KMS-11 (cell line): ENCODE results near the gene TERT.

Experiments used
- H2AFZ ChIP-seq: fragments of 200-600 bp; sonication (generic); 2 replicates; pipeline ENCODE4 v1.6.1; 2016; ENCODE audit warnings: antibody characterized with exemption, mixed run types, low read depth
- H3K27ac ChIP-seq: fragments of 200-600 bp; sonication (generic); 2 replicates; pipeline ENCODE4 v1.6.1; 2016; ENCODE audit warnings: mild to moderate bottlenecking, mixed run types
- H3K27me3 ChIP-seq: fragments of 200-600 bp; sonication (generic); 2 replicates; pipeline ENCODE4 v1.6.1; 2017; ENCODE audit warnings: mild to moderate bottlenecking, low read depth, mixed run types, moderate library complexity; ENCODE audit not compliant: insufficient read depth
- H3K36me3 ChIP-seq: fragments of 200-600 bp; sonication (generic); 2 replicates; pipeline ENCODE4 v1.6.1; 2017; ENCODE audit warnings: mild to moderate bottlenecking, mixed run types; ENCODE audit not compliant: insufficient read depth
- H3K4me1 ChIP-seq: fragments of 200-600 bp; sonication (generic); 2 replicates; pipeline ENCODE4 v1.6.1; 2016; ENCODE audit warnings: mild to moderate bottlenecking, low read depth, mixed run types; ENCODE audit not compliant: poor library complexity, severe bottlenecking
- H3K4me2 ChIP-seq: fragments of 200-600 bp; sonication (generic); 2 replicates; pipeline ENCODE4 v1.7.0; 2016; ENCODE audit warnings: mild to moderate bottlenecking, mixed run types
- H3K4me3 ChIP-seq: fragments of 200-600 bp; sonication (generic); IDR thresholded peaks from 2 replicates; pipeline ENCODE4 v1.6.1; 2017; ENCODE audit warnings: low read depth, low read length, mixed read lengths; ENCODE audit not compliant: insufficient read depth
- H3K79me2 ChIP-seq: fragments of 200-600 bp; sonication (generic); 2 replicates; pipeline ENCODE4 v1.6.1; 2016; ENCODE audit warnings: low read depth, mixed run types; ENCODE audit not compliant: insufficient read depth
- H3K9ac ChIP-seq: fragments of 200-600 bp; sonication (generic); 2 replicates; pipeline ENCODE4 v1.6.1; 2016; ENCODE audit warnings: mild to moderate bottlenecking, mixed run types
- H4K20me1 ChIP-seq: fragments of 200-600 bp; sonication (generic); 2 replicates; pipeline ENCODE4 v1.6.1; 2016; ENCODE audit warnings: mild to moderate bottlenecking, mixed run types; ENCODE audit not compliant: insufficient read depth
- TF ChIP-seq, protein P1 (sequence below): fragments of 200-600 bp; sonication (generic); conservative IDR thresholded peaks from 2 replicates; pipeline ENCODE4 v1.6.1; 2017; ENCODE audit warnings: low read depth, mild to moderate bottlenecking, antibody characterized with exemption, low read length, moderate library complexity, mixed read lengths

The TERT gene

DNA sequence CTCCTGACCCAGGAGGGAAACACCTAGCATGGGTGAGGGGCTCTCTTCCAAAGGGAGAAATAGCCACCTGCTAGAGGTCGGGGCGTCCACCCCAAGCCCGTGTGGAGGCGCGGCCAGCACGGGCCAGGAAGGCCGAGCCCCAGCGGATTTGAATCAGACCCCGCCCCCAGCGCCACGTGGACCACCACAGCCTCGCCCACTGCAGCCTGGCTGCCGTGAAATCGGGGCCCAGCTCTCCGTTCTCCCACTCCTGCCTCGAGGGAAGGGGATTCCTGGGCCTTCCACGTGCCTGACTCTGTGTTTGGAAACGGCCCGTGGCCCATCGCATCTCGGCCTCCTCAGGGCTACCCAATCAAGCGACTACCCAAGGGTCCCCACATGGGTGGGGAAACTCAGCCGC lies 38.1 kb downstream of the TERT start:
- H3K9ac ChIP-seq = no peak overlapping the region
- H3K79me2 ChIP-seq = no peaks in the 10 kb centered on the region
- H3K4me1 ChIP-seq = no peaks in the 10 kb centered on the region
- no peaks in the 10 kb centered on the region for H4K20me1 ChIP-seq
- H2AFZ ChIP-seq = no peak overlapping the region
- no peak overlapping the region for H3K4me2 ChIP-seq
- no peaks in the 10 kb centered on the region for H3K27me3 ChIP-seq
- H3K4me3 ChIP-seq = no peak overlapping the region
- TF ChIP-seq, protein P1, sequence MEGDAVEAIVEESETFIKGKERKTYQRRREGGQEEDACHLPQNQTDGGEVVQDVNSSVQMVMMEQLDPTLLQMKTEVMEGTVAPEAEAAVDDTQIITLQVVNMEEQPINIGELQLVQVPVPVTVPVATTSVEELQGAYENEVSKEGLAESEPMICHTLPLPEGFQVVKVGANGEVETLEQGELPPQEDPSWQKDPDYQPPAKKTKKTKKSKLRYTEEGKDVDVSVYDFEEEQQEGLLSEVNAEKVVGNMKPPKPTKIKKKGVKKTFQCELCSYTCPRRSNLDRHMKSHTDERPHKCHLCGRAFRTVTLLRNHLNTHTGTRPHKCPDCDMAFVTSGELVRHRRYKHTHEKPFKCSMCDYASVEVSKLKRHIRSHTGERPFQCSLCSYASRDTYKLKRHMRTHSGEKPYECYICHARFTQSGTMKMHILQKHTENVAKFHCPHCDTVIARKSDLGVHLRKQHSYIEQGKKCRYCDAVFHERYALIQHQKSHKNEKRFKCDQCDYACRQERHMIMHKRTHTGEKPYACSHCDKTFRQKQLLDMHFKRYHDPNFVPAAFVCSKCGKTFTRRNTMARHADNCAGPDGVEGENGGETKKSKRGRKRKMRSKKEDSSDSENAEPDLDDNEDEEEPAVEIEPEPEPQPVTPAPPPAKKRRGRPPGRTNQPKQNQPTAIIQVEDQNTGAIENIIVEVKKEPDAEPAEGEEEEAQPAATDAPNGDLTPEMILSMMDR = no peak
- no peak overlapping the region for H3K27ac ChIP-seq
- H3K36me3 ChIP-seq = no peaks in the 10 kb centered on the region

DNA sequence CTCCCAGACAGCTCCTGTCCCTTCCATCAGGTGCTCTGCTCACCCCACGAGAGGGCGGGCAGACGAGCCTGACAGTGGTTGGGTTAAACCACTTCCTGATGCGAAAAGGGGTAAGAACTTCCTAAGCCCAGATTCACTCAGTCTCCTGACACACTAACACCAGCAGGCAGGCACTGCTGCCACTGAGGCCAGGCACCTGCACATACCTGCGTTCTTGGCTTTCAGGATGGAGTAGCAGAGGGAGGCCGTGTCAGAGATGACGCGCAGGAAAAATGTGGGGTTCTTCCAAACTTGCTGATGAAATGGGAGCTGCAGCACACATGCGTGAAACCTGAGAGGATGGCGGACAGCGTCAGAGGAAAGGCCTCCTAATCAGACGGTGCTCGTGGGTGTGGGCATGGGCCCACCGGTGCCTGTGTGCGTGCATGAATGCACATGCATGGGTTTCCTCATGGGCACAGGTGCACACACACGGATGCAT lies 39.7 kb downstream of the TERT start:
- no peaks in the 10 kb centered on the region for H3K27me3 ChIP-seq
- TF ChIP-seq, protein P1 = no peak
- no peak overlapping the region for H3K9ac ChIP-seq
- H3K27ac ChIP-seq = no peak overlapping the region
- H3K4me1 ChIP-seq = no peaks in the 10 kb centered on the region
- no peaks in the 10 kb centered on the region for H3K36me3 ChIP-seq
- H3K4me3 ChIP-seq = no peak overlapping the region
- H4K20me1 ChIP-seq = no peaks in the 10 kb centered on the region
- no peaks in the 10 kb centered on the region for H3K79me2 ChIP-seq
- H3K4me2 ChIP-seq = no peak overlapping the region
- no peak overlapping the region for H2AFZ ChIP-seq

- Histone ChIP-seq H3K27me3 (no peaks in the 10 kb centered on the region), H3K36me3 (no peaks in the 10 kb centered on the region), H4K20me1 (no peaks in the 10 kb centered on the region), H3K9ac (no peak overlapping the region), H3K4me2 (no peak overlapping the region), H3K79me2 (no peaks in the 10 kb centered on the region), H2AFZ (no peak overlapping the region), H3K27ac (no peak overlapping the region), H3K4me3 (no peak overlapping the region), H3K4me1 (no peaks in the 10 kb centered on the region)
- TF ChIP-seq, protein P1 = no peak
These were observed 40.7 kb downstream of the TERT start for GRCh38 chr5:1254196-1254595.

DNA sequence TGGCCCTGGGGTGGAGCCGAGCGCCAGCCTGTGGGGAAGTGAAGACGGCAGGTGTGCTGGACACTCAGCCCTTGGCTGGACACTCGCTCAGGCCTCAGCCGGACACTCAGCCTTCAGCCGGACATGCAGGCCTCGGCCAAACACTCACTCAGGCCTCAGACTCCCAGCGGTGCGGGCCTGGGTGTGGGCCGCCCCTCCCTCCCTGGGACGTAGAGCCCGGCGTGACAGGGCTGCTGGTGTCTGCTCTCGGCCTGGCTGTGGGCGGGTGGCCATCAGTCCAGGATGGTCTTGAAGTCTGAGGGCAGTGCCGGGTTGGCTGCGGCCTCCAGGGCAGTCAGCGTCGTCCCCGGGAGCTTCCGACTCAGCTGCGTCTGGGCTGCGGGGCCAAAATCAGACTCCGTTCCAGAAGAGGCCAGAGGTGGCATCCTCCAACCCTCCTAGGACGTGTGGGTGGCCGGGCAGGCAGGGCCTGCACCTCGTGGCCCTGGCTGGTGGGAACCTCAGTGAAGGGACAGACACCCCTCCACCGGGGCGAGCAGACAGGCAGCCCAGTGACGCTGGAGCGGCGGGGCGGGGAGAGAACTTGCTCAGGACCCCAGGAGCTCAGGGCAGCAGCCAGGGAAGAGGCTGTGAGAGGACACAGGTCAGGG lies 41.3 kb downstream of the TERT start:
- Histone ChIP-seq H2AFZ (no peak overlapping the region), H3K4me3 (no peak overlapping the region), H3K36me3 (no peaks in the 10 kb centered on the region), H3K4me2 (no peak overlapping the region), H3K27me3 (no peaks in the 10 kb centered on the region), H3K79me2 (no peaks in the 10 kb centered on the region), H3K4me1 (no peaks in the 10 kb centered on the region), H4K20me1 (no peaks in the 10 kb centered on the region), H3K27ac (no peak overlapping the region), H3K9ac (no peak overlapping the region)
- TF ChIP-seq, protein P1 = no peak
